ENCODE data around the gene SPOCK1. TPM values are rescaled to one million over a fixed set of nuclear protein-coding genes. Genes with fewer than 3 reads are reported as not detected.

The SPOCK1 gene
- total and polyA plus RNA-seq, 3 donors from 2014 or later: 63.8 to 111 (median 101) TPM

DNA sequence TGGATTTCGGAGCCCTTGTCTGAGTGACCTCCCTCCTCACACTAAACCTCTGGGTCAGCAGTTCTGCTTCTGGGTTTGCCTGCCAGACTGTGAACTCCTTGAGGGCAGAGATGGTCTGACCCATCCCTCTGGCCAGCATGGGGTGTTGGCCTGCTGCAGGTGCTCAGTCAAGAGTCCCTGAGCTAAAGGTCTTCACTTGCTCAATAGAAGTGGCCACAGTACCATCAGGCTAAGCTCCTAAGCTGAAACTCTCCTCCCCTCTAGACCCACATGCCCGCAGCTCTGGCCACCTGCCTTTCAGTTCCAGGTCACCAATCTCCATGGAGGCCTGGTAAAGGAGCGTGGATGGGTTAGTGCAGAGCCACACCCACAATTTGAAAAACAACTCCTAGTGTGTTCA lies 316.6 kb downstream of the SPOCK1 start:
- H3K4me3 ChIP-seq: no peak overlapping the region
- no peaks in the 10 kb centered on the region for H3K36me3 ChIP-seq (ENCODE audit: low read depth, missing control alignments)
- H3K27me3 ChIP-seq: no peaks in the 10 kb centered on the region
- H3K9me3 ChIP-seq: no peaks in the 10 kb centered on the region
- no peaks in the 10 kb centered on the region for H3K4me1 ChIP-seq
- TF ChIP-seq, protein P1, sequence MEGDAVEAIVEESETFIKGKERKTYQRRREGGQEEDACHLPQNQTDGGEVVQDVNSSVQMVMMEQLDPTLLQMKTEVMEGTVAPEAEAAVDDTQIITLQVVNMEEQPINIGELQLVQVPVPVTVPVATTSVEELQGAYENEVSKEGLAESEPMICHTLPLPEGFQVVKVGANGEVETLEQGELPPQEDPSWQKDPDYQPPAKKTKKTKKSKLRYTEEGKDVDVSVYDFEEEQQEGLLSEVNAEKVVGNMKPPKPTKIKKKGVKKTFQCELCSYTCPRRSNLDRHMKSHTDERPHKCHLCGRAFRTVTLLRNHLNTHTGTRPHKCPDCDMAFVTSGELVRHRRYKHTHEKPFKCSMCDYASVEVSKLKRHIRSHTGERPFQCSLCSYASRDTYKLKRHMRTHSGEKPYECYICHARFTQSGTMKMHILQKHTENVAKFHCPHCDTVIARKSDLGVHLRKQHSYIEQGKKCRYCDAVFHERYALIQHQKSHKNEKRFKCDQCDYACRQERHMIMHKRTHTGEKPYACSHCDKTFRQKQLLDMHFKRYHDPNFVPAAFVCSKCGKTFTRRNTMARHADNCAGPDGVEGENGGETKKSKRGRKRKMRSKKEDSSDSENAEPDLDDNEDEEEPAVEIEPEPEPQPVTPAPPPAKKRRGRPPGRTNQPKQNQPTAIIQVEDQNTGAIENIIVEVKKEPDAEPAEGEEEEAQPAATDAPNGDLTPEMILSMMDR (IDR thresholded peaks at IDR 0.05): no peak
- TF ChIP-seq POLR2A (IDR thresholded peaks at IDR 0.05): no peak
- intact Hi-C loops (cut with DNase I; ENCODE audit: low total_unique reads): no loop called here
- DNase-seq: no peak
- H3K27ac ChIP-seq: no peak overlapping the region
- 83 to 87% methylated on average over 3 of the region's 3 CpGs for WGBS, 2 donors

DNA sequence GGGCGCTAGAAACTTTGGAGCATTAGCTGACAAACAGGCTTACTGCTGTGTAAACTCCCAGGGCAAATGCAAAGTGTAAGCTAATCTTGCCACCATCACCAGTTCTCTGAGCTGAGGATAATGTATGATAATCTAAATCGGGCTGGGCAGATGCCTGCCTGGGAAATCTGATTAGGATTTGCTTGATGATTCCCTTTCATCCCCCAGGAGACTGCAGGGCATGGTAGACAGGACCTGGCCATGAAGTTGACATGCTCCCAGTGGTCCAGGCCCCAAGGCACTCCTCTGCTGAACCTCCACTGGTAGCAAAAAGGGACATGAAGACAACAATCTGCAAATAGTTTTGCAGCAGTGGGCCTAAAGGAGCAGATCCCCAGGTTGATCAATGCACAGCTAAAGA lies 317.5 kb downstream of the SPOCK1 start:
- Histone ChIP-seq H3K27me3 (no peaks in the 10 kb centered on the region), H3K4me1 (no peaks in the 10 kb centered on the region), H3K36me3 (ENCODE audit: low read depth, missing control alignments) (no peaks in the 10 kb centered on the region), H3K27ac (no peak overlapping the region), H3K4me3 (no peak overlapping the region), H3K9me3 (no peaks in the 10 kb centered on the region)
- DNase-seq: no peak
- intact Hi-C loops (cut with DNase I; ENCODE audit: low total_unique reads): no loop called here
- TF ChIP-seq, protein P1 (IDR thresholded peaks at IDR 0.05): no peak
- no peak for TF ChIP-seq POLR2A (IDR thresholded peaks at IDR 0.05)
- 75 to 78% methylated on average over 2 of the region's 2 CpGs for WGBS, 2 donors

DNA sequence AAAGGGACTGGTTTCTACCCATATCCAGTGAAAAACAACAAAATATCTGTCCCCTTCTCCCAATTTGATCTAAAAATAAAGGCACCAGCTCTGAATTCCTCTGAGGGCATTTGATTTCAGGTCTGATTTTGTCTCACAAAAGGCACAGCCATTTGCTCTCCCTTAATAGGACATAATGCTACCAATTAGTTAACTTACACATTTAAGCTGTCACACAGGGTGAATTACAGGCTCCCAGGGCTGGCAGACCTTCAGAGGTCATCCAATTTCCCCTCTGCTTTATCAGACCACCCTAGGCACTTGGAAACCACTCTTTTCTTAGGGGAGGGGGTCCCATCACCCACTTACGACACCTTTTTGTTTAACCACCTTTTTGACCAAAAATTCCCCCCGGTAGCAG lies 319.9 kb downstream of the SPOCK1 start:
- intact Hi-C loops (cut with DNase I; ENCODE audit: low total_unique reads): no loop called here
- DNase-seq: no peak
- WGBS, 2 donors: 93 to 98% methylated on average over 2 of the region's 2 CpGs

DNA sequence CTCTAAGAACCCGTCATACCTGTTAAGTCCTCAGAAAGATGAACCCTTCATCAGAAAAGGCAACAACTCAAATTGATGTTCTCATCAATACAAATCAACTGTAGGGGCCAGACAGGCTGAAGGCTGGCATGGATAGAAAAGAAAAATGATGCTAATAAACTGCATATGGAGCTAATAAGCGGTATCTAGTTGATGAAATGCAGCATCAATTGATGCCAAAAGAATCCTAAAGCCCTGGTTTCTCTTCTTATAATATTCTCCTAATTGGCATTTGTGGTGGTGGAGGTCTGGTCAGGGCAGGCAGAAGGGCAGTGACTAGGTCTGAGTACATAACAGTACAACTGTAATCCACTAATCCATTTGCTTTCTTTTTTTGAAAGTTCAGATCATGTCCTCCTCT lies 322.5 kb downstream of the SPOCK1 start:
- intact Hi-C loops (cut with DNase I; ENCODE audit: low total_unique reads): no loop called here
- Histone ChIP-seq H3K27ac (no peak overlapping the region), H3K4me1 (no peaks in the 10 kb centered on the region), H3K36me3 (ENCODE audit: low read depth, missing control alignments) (no peaks in the 10 kb centered on the region), H3K4me3 (no peak overlapping the region), H3K9me3 (no peaks in the 10 kb centered on the region), H3K27me3 (no peaks in the 10 kb centered on the region)
- 87 to 92% methylated on average over 2 of the region's 2 CpGs for WGBS, 2 donors
- TF ChIP-seq POLR2A (IDR thresholded peaks at IDR 0.05): no peak
- TF ChIP-seq, protein P1 (IDR thresholded peaks at IDR 0.05): no peak
- no peak for DNase-seq

More for the DNA sequence above, 319.9 kb downstream of the SPOCK1 start:
- Histone ChIP-seq H3K4me3 (no peak overlapping the region), H3K27me3 (no peaks in the 10 kb centered on the region), H3K27ac (no peak overlapping the region), H3K9me3 (no peaks in the 10 kb centered on the region), H3K4me1 (no peaks in the 10 kb centered on the region), H3K36me3 (ENCODE audit: low read depth, missing control alignments) (no peaks in the 10 kb centered on the region)
- TF ChIP-seq POLR2A (IDR thresholded peaks at IDR 0.05): no peak
- TF ChIP-seq, protein P1 (IDR thresholded peaks at IDR 0.05): no peak

DNA sequence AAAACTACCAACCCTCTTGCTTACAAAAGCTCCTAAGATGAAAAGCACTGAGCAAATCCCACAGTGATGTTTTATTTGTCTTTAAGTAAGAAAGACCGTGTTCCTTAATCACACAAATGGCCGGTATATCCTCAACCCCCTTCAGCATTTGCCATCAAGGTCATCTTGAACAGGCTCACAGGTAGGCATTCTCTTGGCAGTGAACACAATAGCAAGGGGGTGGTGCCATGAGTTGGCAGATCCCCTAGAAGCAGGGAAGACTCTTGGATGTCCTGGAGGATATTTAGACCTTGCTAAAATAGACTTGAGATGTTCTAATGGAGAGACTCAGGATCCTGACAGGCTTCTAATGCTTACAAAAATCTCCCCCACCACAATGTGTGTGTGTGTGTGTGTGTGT lies 323.0 kb downstream of the SPOCK1 start:
- H3K27me3 ChIP-seq: no peaks in the 10 kb centered on the region
- TF ChIP-seq POLR2A (IDR thresholded peaks at IDR 0.05): no peak
- TF ChIP-seq, protein P1 (IDR thresholded peaks at IDR 0.05): no peak
- H3K4me3 ChIP-seq: no peak overlapping the region
- DNase-seq: no peak
- H3K9me3 ChIP-seq: no peaks in the 10 kb centered on the region
- intact Hi-C loops (cut with DNase I; ENCODE audit: low total_unique reads): no loop called here
- WGBS, 2 donors: 73 to 77% methylated on average over 2 of the region's 2 CpGs
- no peak overlapping the region for H3K27ac ChIP-seq
- no peaks in the 10 kb centered on the region for H3K36me3 ChIP-seq (ENCODE audit: low read depth, missing control alignments)
- H3K4me1 ChIP-seq: no peaks in the 10 kb centered on the region
